ENCODE results near the gene WDR82.

Gene WDR82

DNA sequence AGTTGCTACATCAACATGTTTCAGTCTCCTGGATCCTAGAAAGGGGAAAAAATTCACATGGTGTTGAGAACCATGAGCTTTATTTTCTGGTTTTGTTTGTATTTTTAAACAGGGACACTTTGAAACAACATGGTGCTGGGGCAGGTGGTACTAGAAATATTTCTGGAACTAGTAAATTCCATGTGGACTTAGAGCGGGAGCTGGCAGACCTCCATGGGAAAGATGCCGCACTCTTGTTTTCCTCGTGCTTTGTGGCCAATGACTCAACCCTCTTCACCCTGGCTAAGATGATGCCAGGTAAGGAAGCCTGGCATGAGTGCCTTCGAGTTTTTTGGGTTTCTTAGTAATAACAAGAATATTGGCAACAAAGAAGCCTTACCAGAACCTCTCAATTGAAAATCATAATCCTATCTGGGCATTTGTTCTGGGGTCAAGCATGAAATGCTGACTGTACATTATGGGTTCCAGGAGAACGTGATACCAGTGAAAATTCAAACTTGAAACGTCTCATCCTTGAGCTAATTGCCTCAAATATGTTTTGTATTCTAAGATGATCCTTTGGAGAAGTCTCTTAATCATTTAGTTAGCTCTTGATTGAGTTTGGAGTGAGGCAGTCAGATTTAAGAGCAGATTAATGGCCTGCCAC lies 72.6 kb downstream of the WDR82 start:
- Histone ChIP-seq H3K36me3 (peaks cover 46% of the 10 kb centered on the region), H3K4me3 (ENCODE audit: low read depth, low read length) (no peak overlapping the region), H3K27ac (no peak overlapping the region), H3K9me3 (ENCODE audit: severe bottlenecking) (no peaks in the 10 kb centered on the region), H3K27me3 (ENCODE audit: insufficient read depth, low read depth, severe bottlenecking) (no peaks in the 10 kb centered on the region)
- no peak for DNase-seq
- TF ChIP-seq CTCF (IDR thresholded peaks at IDR 0.05; ENCODE audit: low read depth, low read length): no peak

All from WERI-Rb-1 (cell line).